GM12878 (cell line): Measurements from ENCODE around the gene ZNF142.

Experiments
- CEBPB ChIP-seq, 2 experiments: fragments of 150-350 bp in 1 of 2; IDR thresholded peaks; 2 replicates each; pipeline ENCODE4 v1.6.1; 2012 to 2014; ENCODE audit warnings: low read depth in 2 of 2, low read length in 2 of 2, borderline replicate concordance in 1 of 2, inconsistent platforms in 1 of 2
- POLR2AphosphoS5 ChIP-seq: IDR thresholded peaks from 2 replicates; pipeline ENCODE4 v1.6.1; 2011; ENCODE audit warnings: mild to moderate bottlenecking, low read length, inconsistent platforms

DNA sequence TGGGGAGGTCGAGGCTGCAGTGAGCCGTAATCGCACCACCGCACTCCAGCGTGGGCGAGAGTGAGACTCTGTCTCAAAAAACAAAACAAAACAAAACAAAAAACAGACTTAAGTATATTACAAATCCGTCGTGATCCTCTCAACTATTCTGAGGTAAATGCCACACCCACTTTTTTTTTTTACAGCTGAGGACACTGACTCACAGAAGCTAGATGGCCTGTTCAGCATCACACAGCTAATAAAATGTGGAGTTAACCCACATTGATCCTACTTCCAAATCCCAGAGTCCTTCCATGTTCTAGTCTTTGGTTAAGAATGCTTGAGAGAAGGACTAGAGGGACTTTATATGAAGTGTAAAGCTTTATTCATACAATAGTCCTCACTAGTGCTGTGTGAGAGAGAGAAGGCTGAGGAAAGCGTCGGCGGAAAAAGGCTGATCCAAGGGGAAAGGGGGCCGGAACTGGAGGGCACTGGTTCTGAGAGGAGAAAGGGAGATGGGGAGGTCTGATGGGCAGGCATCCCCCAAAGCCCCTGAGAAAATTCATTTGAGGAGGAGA is 11.8 kb upstream of the ZNF142 start:
- TF ChIP-seq CEBPB (IDR thresholded peaks at IDR 0.05; ENCODE audit: borderline replicate concordance in 1 of 2, low read depth in 2 of 2, low read length in 2 of 2): no peak
- no peak for TF ChIP-seq POLR2AphosphoS5
